ENCODE data around the gene RBBP8NL. TPM values are rescaled to one million over a fixed set of nuclear protein-coding genes. Genes with fewer than 3 reads are reported as not detected.
"Not testable (repeated sequence)": the region's sequence is repeated elsewhere in the genome, so short reads cannot be mapped to it uniquely, and the experiment has no call there.

Gene RBBP8NL
- total RNA-seq, 8 experiments from 2014 or later: 0.05 to 0.24 (median 0.17) TPM; not detected in 4

DNA sequence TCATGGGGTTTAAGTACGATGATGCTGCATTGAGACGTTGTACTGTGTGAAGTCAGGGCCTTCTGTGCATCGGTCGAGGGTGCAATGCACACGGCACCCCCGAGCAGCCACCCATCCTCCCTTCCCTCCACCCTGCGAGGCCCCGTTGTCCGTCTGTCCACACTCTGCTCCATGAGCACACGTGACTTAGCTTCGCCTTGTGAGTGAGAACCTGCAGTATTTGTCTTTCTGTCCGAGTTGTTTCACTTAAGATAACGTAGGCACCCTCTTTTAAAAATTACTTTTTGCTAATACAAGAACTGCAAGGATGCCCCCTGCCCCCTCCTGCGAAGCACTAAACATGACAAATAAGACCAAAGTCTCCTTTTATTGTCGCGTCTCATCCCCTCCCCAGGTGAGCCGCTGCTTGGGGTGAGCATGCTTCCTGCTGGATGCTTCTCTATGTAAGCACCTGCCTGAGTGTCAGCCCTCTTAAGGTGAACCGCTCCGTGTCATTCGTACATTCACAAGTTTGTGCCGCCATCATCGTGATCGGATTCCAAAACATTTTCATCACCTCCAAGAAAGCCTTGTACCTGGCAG, 3.6 kb upstream of the RBBP8NL start:
- H3K4me3 ChIP-seq: no peak overlapping the region
- no peak for ATAC-seq (replicated peaks in 6 of 8)
- WGBS, 10 experiments: 23 to 87% (median 77%) methylated on average over 6 to 14 of the region's 23 CpGs; no CpG with 5 or more reads in 3 of the 10 experiments
- no peak overlapping the region for H3K27ac ChIP-seq
- peaks cover 19 to 24% of the 10 kb centered on the region in 2 donors for H3K4me1 ChIP-seq (replicated peaks in 1 of 2)
- in situ Hi-C loops (cut with MboI; ENCODE audit: low pct_unique_long_range_greater_than_20kb in 2 of 9, low sequenced_read_pairs in 9 of 9, unreplicated experiment in 9 of 9): no loop called here

DNA sequence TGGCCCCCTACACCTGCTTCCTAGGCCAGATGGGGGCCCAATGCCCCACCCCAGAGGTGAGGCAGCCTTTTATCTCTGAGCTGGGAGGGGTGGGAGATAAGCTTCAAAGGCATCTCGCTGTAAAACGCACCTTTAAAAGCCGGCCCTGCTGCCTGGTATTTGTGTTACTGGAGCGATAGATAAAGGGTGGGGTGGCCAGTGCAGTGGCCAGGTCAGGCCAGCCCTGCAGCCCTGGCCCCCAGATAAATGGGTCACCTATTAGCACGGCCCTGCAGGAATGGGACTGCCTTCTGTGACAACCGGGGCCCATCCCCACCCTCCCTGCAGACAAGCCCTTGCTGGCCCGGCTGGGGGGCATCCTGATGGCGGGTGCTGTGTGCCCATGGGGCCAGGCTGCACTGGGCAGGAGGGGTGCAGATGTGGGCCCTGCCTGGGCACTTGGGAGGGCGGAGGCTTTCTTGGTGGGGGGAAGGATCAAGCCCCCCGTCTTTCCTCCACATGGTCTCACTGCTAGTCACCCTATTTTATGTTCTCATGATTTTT, 3.0 kb upstream of the RBBP8NL start:
- no peak for ATAC-seq (replicated peaks in 6 of 8)
- H3K27ac ChIP-seq: no peak overlapping the region
- H3K4me1 ChIP-seq (replicated peaks in 1 of 2): peaks cover 19 to 24% of the 10 kb centered on the region in 2 donors
- 68% methylated on average over 4 of the region's 10 CpGs; no CpG with 5 or more reads in 9 of the 10 experiments for WGBS, 10 experiments
- in situ Hi-C loops (cut with MboI; ENCODE audit: low pct_unique_long_range_greater_than_20kb in 2 of 9, low sequenced_read_pairs in 9 of 9, unreplicated experiment in 9 of 9): no loop called here
- H3K4me3 ChIP-seq: no peak overlapping the region

DNA sequence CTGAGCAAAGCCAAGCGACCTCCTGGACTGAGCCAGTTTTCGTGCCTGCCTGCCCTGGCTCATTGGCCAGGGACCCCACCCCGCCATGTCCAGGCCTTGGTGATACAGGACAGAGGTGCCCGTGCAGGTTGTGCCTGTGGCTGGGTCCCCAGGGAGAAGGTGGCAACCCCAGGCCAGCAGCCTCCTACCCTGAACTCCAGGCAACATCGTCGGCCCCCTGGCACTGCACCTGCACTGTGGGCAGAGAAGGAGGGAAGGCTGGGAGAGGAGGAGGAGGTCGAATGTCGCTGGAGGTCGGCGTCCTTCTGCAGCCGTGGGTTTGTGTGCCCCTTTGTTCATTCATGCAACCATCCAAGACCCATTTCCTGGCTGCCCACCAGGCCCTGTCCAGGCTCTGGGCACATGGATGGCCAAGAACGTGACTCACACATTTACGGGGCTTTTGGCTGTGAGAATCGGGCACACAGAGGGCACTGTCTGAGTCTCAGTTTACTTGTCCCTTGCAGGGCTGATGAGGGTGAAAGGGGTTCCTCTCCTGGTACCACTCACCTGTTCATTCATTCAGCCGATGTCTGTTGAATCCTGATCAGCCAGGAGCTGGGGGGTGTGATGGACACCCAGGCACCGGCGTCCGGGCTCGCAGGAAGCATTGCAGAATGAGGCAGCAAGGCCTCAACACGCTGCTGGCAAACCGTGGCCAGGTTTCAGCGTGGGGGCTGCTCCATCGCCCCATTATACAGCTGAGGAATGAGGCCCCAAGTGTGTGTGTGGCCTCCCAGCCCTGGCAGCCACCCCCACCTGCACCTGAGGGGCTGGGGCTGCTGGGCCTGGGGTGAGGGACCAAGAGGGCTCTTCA, 2.3 kb upstream of the RBBP8NL start:
- Histone ChIP-seq H3K4me3 (no peak overlapping the region), H3K4me1 (replicated peaks in 1 of 2) (peaks cover 20 to 24% of the 10 kb centered on the region in 2 donors), H3K27ac (no peak overlapping the region)
- in situ Hi-C loops (cut with MboI; ENCODE audit: low pct_unique_long_range_greater_than_20kb in 2 of 9, low sequenced_read_pairs in 9 of 9, unreplicated experiment in 9 of 9): no loop called here
- no peak for ATAC-seq (replicated peaks in 6 of 8)
- WGBS, 10 experiments: 3 to 94% (median 74%) methylated on average over 2 to 7 of the region's 23 CpGs; no CpG with 5 or more reads in 6 of the 10 experiments

DNA sequence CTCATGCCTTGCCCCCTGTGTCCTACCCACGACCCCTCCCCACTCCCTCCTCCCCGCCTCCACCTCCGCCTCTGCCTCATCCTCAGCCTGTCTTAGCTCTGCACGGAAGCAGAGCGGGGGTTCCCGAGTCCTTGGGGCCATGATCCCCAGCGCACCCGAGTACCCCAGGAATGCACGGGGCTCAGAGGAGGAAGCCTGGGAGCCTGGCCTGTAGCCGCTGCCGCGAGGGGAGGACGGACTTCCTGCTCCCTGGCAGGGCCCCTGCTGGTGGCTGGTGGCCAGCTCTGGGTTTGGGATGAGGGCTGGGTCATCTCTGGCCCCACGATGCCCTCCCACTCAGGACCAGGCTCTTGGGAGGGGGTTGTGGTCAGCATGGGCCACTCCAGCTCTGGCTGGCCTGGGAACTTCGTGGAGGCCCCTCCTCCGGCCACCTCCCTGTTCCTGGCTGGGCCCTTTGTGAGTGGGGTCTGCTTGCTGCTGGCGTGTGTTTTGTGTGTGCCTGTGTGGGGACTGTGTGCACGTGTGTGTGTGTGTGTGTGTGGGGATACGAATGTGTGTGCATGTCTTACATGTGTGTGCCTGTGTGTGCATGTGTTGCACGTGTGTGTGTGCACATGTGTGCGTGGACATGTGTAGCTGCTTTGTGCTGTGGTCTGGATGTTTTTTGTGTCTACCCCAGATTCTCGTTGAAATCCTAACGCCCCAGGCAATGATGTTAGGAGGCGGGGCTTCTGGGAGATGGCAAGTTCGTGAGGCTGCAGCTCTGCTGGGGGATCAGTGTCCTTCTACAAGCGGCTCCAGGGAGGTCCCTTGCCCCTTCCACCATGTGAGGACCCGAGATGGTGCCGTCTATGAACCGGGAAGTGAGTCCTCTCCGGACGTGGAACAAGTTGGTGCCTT, 1.3 kb upstream of the RBBP8NL start:
- in situ Hi-C loops (cut with MboI; ENCODE audit: low pct_unique_long_range_greater_than_20kb in 2 of 9, low sequenced_read_pairs in 9 of 9, unreplicated experiment in 9 of 9): no loop called here
- ATAC-seq (replicated peaks in 6 of 8): peak in 5 of 8 experiments; percentile 7 to 39 (median 14)
- peaks cover 20 to 21% of the 10 kb centered on the region in 2 donors for H3K4me1 ChIP-seq (replicated peaks in 1 of 2)
- 18 to 100% (median 52%) methylated on average over 1 to 11 of the region's 31 CpGs; no CpG with 5 or more reads in 3 of the 10 experiments for WGBS, 10 experiments
- no peak overlapping the region for H3K27ac ChIP-seq
- no peak overlapping the region for H3K4me3 ChIP-seq

DNA sequence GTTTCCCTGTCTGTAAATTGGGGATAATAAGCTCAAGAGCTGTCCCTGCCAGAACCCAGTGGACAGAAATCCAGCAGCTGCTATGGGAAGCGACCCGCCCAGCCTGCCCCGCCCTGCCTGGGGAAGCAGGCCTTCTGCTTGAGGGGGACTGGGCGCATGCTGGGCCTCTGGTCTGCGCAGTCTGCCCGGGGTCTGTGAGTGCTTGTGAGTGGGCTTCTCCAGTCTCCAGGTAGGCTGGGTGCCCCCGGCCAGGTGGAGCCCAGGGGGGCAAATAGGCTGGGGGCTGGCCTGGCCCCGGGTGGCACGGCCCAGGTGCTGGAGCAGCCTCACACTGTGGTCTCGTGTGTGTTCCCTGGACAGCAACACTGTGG, 648 bp upstream of the RBBP8NL start:
- ATAC-seq (replicated peaks in 6 of 8): peak in 3 of 8 experiments; percentile 3 to 59 (median 53)
- no peak overlapping the region for H3K4me3 ChIP-seq
- 95% methylated on average over 3 of the region's 10 CpGs; no CpG with 5 or more reads in 9 of the 10 experiments for WGBS, 10 experiments
- H3K4me1 ChIP-seq (replicated peaks in 1 of 2): peaks cover 26 to 28% of the 10 kb centered on the region in 2 donors
- in situ Hi-C loops (cut with MboI; ENCODE audit: low pct_unique_long_range_greater_than_20kb in 2 of 9, low sequenced_read_pairs in 9 of 9, unreplicated experiment in 9 of 9): no loop called here
- no peak overlapping the region for H3K27ac ChIP-seq

DNA sequence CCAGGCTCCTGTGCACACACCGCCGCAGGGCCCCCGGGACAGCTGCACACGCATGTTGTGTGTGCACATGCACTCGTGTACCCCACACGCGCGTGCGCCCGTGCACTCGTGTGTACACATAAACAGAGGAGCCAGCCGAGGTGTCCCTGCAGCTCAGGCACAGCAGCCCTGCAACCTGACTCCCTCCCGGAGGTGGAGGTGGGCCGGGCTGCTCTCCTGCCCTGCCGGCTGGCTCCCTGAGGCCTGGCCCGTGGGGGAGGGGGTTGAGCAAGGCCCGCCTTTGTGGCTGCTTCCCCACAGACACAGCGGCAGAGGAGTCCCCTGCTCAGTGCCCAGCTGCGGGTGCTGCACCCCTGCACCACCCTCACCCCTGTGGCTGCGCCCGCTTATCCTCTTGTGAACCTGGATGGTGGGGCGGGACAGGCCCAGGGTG, 624 bp downstream of the RBBP8NL start:
- ATAC-seq (replicated peaks in 6 of 8): peak in 3 of 8 experiments; percentile 10 to 12 (median 12)
- in situ Hi-C loops (cut with MboI; ENCODE audit: low pct_unique_long_range_greater_than_20kb in 2 of 9, low sequenced_read_pairs in 9 of 9, unreplicated experiment in 9 of 9): no loop called here
- Histone ChIP-seq H3K27ac (no peak overlapping the region), H3K4me1 (replicated peaks in 1 of 2) (peaks cover 26 to 28% of the 10 kb centered on the region in 2 donors), H3K4me3 (no peak overlapping the region)
- 55 to 100% (median 58%) methylated on average over 2 to 7 of the region's 22 CpGs; no CpG with 5 or more reads in 6 of the 10 experiments for WGBS, 10 experiments

DNA sequence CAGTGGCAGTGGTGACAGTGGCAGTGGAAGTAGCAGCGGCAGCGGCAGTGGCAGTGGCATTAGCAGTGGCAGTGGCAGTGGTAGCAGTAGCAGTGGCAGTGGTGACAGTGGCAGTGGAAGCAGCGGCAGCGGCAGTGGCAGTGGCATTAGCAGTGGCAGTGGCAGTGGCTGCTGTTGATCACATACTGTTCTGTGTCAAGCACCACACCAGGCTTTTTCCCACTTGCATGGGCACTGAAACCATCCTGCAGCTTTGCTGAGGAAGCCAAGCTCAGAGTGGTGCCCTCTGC, 1.3 kb downstream of the RBBP8NL start:
- WGBS, 10 experiments: 61 to 100% (median 100%) methylated on average over 1 to 4 of the region's 4 CpGs; no CpG with 5 or more reads in 7 of the 10 experiments
- peaks cover 26 to 28% of the 10 kb centered on the region in 2 donors for H3K4me1 ChIP-seq (replicated peaks in 1 of 2)
- H3K27ac ChIP-seq; H3K4me3 ChIP-seq; ATAC-seq (replicated peaks in 6 of 8); in situ Hi-C loops (cut with MboI; ENCODE audit: low pct_unique_long_range_greater_than_20kb in 2 of 9, low sequenced_read_pairs in 9 of 9, unreplicated experiment in 9 of 9): not testable (repeated sequence)

- no peak overlapping the region for H3K4me3 ChIP-seq
- no peak overlapping the region for H3K27ac ChIP-seq
- ATAC-seq (replicated peaks in 6 of 8): peak in 1 of 8 experiments; percentile 3
- in situ Hi-C loops (cut with MboI; ENCODE audit: low pct_unique_long_range_greater_than_20kb in 2 of 9, low sequenced_read_pairs in 9 of 9, unreplicated experiment in 9 of 9): no loop called here
- peaks cover 26 to 28% of the 10 kb centered on the region in 2 donors for H3K4me1 ChIP-seq (replicated peaks in 1 of 2)
- WGBS, 10 experiments: 53 to 97% (median 70%) methylated on average over 1 to 6 of the region's 21 CpGs; no CpG with 5 or more reads in 3 of the 10 experiments
Measured at GRCh38 chr20:62425281-62426058, 1.9 kb downstream of the RBBP8NL start.

DNA sequence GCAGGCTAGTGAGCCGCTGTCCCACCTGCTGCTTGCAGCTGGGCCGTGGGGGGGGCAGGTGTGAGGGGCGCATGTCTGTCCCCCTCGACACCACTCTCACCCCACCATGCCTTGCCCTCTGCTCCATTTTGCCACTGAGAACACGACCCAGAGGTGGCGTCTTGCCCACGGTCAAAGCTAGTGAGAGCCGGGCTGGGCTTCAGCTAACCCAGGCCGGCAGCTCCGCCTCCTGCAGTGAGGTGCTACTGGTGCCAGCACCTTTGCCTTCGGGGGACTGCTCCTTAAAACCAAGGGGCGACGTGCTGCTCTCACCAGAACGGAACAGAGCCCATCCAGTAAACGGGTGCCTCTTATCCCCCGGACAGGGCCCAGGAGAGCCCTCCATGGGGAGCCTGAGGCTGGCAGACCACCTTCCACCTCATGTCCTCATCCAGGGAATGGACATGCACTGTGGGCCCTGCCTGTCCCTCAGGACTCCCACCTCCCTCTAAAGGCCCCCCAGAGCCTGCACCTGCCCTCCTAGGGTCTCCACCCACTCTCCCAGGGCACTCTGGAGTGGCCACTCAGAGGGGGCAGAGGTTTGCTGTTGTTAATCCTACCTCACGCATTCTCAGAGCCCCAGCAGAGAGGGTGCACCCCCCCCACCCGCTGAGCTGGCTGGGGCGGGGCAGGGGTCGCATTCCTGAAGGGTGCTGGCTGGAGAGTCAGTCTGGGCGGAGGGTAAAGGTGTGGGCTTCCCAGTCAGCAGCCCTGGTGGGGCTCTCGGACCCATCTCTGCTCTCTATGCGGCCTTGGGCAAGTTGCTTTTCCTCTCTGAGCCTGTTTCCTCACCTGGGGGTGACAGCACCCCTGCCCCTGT, 2.9 kb downstream of the RBBP8NL start:
- no peak for ATAC-seq (replicated peaks in 6 of 8)
- 0 to 90% (median 60%) methylated on average over 1 to 4 of the region's 23 CpGs; no CpG with 5 or more reads in 6 of the 10 experiments for WGBS, 10 experiments
- Histone ChIP-seq H3K4me3 (no peak overlapping the region), H3K4me1 (replicated peaks in 1 of 2) (peaks cover 26 to 28% of the 10 kb centered on the region in 2 donors), H3K27ac (no peak overlapping the region)
- in situ Hi-C loops (cut with MboI; ENCODE audit: low pct_unique_long_range_greater_than_20kb in 2 of 9, low sequenced_read_pairs in 9 of 9, unreplicated experiment in 9 of 9): loop anchor here in 2 of 9 experiments (25.0 kb wide), 1 partner anchor 188 kb away; no protein-coding TSS in a partner anchor

GRCh38 chr20:62423326-62423706, 4.0 kb downstream of the RBBP8NL start:
- in situ Hi-C loops (cut with MboI; ENCODE audit: low pct_unique_long_range_greater_than_20kb in 2 of 9, low sequenced_read_pairs in 9 of 9, unreplicated experiment in 9 of 9): loop anchor here in 2 of 9 experiments (25.0 kb wide), 1 partner anchor 189 kb away; no protein-coding TSS in a partner anchor

More at GRCh38 chr20:62423326-62423706, 4.0 kb downstream of the RBBP8NL start:
- H3K4me3 ChIP-seq: no peak overlapping the region
- 0 to 80% (median 80%) methylated on average over 1 of the region's 10 CpGs; no CpG with 5 or more reads in 5 of the 10 experiments for WGBS, 10 experiments
- ATAC-seq (replicated peaks in 6 of 8): peak in 7 of 8 experiments; percentile 8 to 81 (median 48)
- H3K4me1 ChIP-seq (replicated peaks in 1 of 2): peaks cover 16 to 17% of the 10 kb centered on the region in 2 donors
- H3K27ac ChIP-seq: no peak overlapping the region

All from motor neuron (in vitro differentiated cells).